Activated naive CD8-positive, alpha-beta T cell treated with anti-CD3 and anti-CD28 coated beads, Interleukin-2, amount 10 ng/mL, durations not matched to agents 7 days and 5 days (primary cell): ENCODE results near the gene TMEM184B. TPM values are rescaled to one million over a fixed set of nuclear protein-coding genes. Genes with fewer than 3 reads are reported as not detected.

Experiments
- ATAC-seq: fragments of 150-1000 bp; cut with Tn5 transposase; one replicate; pipeline ENCODE4 v1.10.0; 2021; ENCODE audit warnings: low read depth, moderate library complexity
- POLR2A ChIA-PET: fragments of 350-600 bp; sonication (Branson Sonifier 250); formaldehyde crosslinking; loops from one replicate; lab custom pipeline; 2021; ENCODE audit warnings: antibody characterized with exemption; lab: Charles Lee
- DNase-seq: peaks from one replicate; pipeline ENCODE4 v3.0.0; 2021
- H3K27ac Mint-ChIP-seq: one replicate; pipeline ENCODE4 v1.8.0; 2022; ENCODE audit warnings: mild to moderate bottlenecking, mixed read lengths
- H3K27me3 Mint-ChIP-seq: one replicate; pipeline ENCODE4 v1.8.0; 2022; ENCODE audit warnings: mild to moderate bottlenecking, moderate library complexity, mixed read lengths
- H3K36me3 Mint-ChIP-seq: one replicate; pipeline ENCODE4 v1.8.0; 2021; ENCODE audit warnings: mild to moderate bottlenecking, mixed read lengths
- H3K4me1 Mint-ChIP-seq: one replicate; pipeline ENCODE4 v1.8.0; 2021; ENCODE audit warnings: mixed read lengths
- H3K4me3 Mint-ChIP-seq: one replicate; pipeline ENCODE4 v1.8.0; 2022; ENCODE audit warnings: mild to moderate bottlenecking, moderate library complexity, mixed read lengths
- H3K9me3 Mint-ChIP-seq: one replicate; pipeline ENCODE4 v1.8.0; 2021; ENCODE audit warnings: mixed read lengths
- total RNA-seq, 2 experiments: library from RNA; stranded (reverse); gene quantifications; one replicate each; pipeline ENCODE4 v1.2.3, GENCODE V29; 2021

Gene TMEM184B
- total RNA-seq, 2 experiments from 2014 or later = 29.7 to 31.5 TPM

- Mint-ChIP-seq H3K36me3 (peaks cover 1% of the 10 kb centered on the region), H3K27me3 (no peaks in the 10 kb centered on the region), H3K27ac (peak overlapping the region; percentile 80), H3K4me3 (peak overlapping the region; percentile 90), H3K4me1 (peaks cover 40% of the 10 kb centered on the region), H3K9me3 (no peaks in the 10 kb centered on the region)
- DNase-seq (no peak), ATAC-seq (no peak)
- POLR2A ChIA-PET = interaction anchor here (1.2 kb wide), 1 partner anchor 111 kb away, joined by 5 read pairs; the partner anchor contains the start of gene MAFF
Observed at GRCh38 chr22:38313384-38313955, 40.7 kb upstream of the TMEM184B start.

GRCh38 chr22:38312261-38312800 lies 39.5 kb upstream of the TMEM184B start:
- Mint-ChIP-seq H3K4me1 (peaks cover 37% of the 10 kb centered on the region), H3K9me3 (no peaks in the 10 kb centered on the region)

GRCh38 chr22:38311323-38311620 lies 38.5 kb upstream of the TMEM184B start:
- H3K36me3 Mint-ChIP-seq = peaks cover 1% of the 10 kb centered on the region
- no peak overlapping the region for H3K4me3 Mint-ChIP-seq
- no peaks in the 10 kb centered on the region for H3K9me3 Mint-ChIP-seq
- no peak for DNase-seq
- ATAC-seq = no peak
- H3K27me3 Mint-ChIP-seq = no peaks in the 10 kb centered on the region
- peaks cover 39% of the 10 kb centered on the region for H3K4me1 Mint-ChIP-seq
- POLR2A ChIA-PET = interaction anchor here (0.7 kb wide), 1 partner anchor 86 kb away, joined by 3 read pairs; no protein-coding TSS in a partner anchor
- peak overlapping the region; percentile 54 for H3K27ac Mint-ChIP-seq

More at GRCh38 chr22:38312261-38312800, 39.5 kb upstream of the TMEM184B start:
- ATAC-seq = no peak
- Mint-ChIP-seq H3K4me3 (no peak overlapping the region), H3K27me3 (no peaks in the 10 kb centered on the region), H3K27ac (peak overlapping the region; percentile 54), H3K36me3 (peaks cover 1% of the 10 kb centered on the region)
- POLR2A ChIA-PET = interaction anchor here (0.6 to 0.7 kb wide), 2 partner anchors 250 to 1159 kb away, joined by 3 to 4 read pairs; no protein-coding TSS in a partner anchor
- no peak for DNase-seq

GRCh38 chr22:38310518-38311322 lies 37.9 kb upstream of the TMEM184B start:
- no peak for DNase-seq
- H3K36me3 Mint-ChIP-seq = peaks cover 1% of the 10 kb centered on the region
- no peak for ATAC-seq
- H3K4me1 Mint-ChIP-seq = peaks cover 40% of the 10 kb centered on the region
- H3K9me3 Mint-ChIP-seq = no peaks in the 10 kb centered on the region
- no peaks in the 10 kb centered on the region for H3K27me3 Mint-ChIP-seq
- POLR2A ChIA-PET = interaction anchor here (0.7 kb wide), 1 partner anchor 86 kb away, joined by 3 read pairs; no protein-coding TSS in a partner anchor
- peak overlapping the region; percentile 54 for H3K27ac Mint-ChIP-seq
- no peak overlapping the region for H3K4me3 Mint-ChIP-seq

- peaks cover 37% of the 10 kb centered on the region for H3K4me1 Mint-ChIP-seq
- H3K36me3 Mint-ChIP-seq = peaks cover 1% of the 10 kb centered on the region
- POLR2A ChIA-PET = no interaction called here
- H3K27ac Mint-ChIP-seq = no peak overlapping the region
- ATAC-seq (no peak), DNase-seq (no peak)
- no peaks in the 10 kb centered on the region for H3K27me3 Mint-ChIP-seq
- no peaks in the 10 kb centered on the region for H3K9me3 Mint-ChIP-seq
- H3K4me3 Mint-ChIP-seq = no peak overlapping the region
Observed at GRCh38 chr22:38309614-38310517, 37.1 kb upstream of the TMEM184B start.

GRCh38 chr22:38308791-38309498 lies 36.1 kb upstream of the TMEM184B start:
- Mint-ChIP-seq H3K4me3 (no peak overlapping the region), H3K36me3 (peaks cover 3% of the 10 kb centered on the region), H3K9me3 (no peaks in the 10 kb centered on the region), H3K4me1 (peaks cover 32% of the 10 kb centered on the region), H3K27ac (no peak overlapping the region), H3K27me3 (no peaks in the 10 kb centered on the region)
- DNase-seq (no peak), ATAC-seq (no peak)
- POLR2A ChIA-PET = no interaction called here

- POLR2A ChIA-PET = interaction anchor here (0.6 kb wide), 1 partner anchor 9 kb away, joined by 3 read pairs; no protein-coding TSS in a partner anchor
- Mint-ChIP-seq H3K36me3 (peaks cover 5% of the 10 kb centered on the region), H3K4me1 (peaks cover 15% of the 10 kb centered on the region), H3K27ac (peak overlapping the region; percentile 22), H3K9me3 (no peaks in the 10 kb centered on the region), H3K27me3 (no peaks in the 10 kb centered on the region), H3K4me3 (peak overlapping the region; percentile 33)
- ATAC-seq (peak; percentile 44), DNase-seq (no peak)
Observed at GRCh38 chr22:38305471-38306448, 33.0 kb upstream of the TMEM184B start.

- ATAC-seq (no peak), DNase-seq (no peak)
- Mint-ChIP-seq H3K27me3 (no peaks in the 10 kb centered on the region), H3K36me3 (peaks cover 5% of the 10 kb centered on the region), H3K9me3 (no peaks in the 10 kb centered on the region), H3K27ac (no peak overlapping the region), H3K4me1 (peaks cover 15% of the 10 kb centered on the region), H3K4me3 (no peak overlapping the region)
- POLR2A ChIA-PET = interaction anchor here (0.6 kb wide), 1 partner anchor 10 kb away, joined by 3 read pairs; no protein-coding TSS in a partner anchor
Observed at GRCh38 chr22:38304526-38304925, 31.7 kb upstream of the TMEM184B start.

- H3K36me3 Mint-ChIP-seq = peaks cover 5% of the 10 kb centered on the region
- DNase-seq = no peak
- ATAC-seq = no peak
- H3K27ac Mint-ChIP-seq = no peak overlapping the region
- H3K27me3 Mint-ChIP-seq = no peaks in the 10 kb centered on the region
- H3K4me1 Mint-ChIP-seq = peaks cover 15% of the 10 kb centered on the region
- H3K4me3 Mint-ChIP-seq = no peak overlapping the region
- POLR2A ChIA-PET = no interaction called here
- H3K9me3 Mint-ChIP-seq = no peaks in the 10 kb centered on the region
Observed at GRCh38 chr22:38303974-38304373, 31.2 kb upstream of the TMEM184B start.

GRCh38 chr22:38302906-38303305 lies 30.1 kb upstream of the TMEM184B start:
- peaks cover 5% of the 10 kb centered on the region for H3K36me3 Mint-ChIP-seq
- no peak for DNase-seq

GRCh38 chr22:38300946-38301345 lies 28.1 kb upstream of the TMEM184B start:
- Mint-ChIP-seq H3K27ac (no peak overlapping the region), H3K36me3 (peaks cover 7% of the 10 kb centered on the region), H3K4me1 (peaks cover 7% of the 10 kb centered on the region), H3K4me3 (no peak overlapping the region), H3K27me3 (no peaks in the 10 kb centered on the region), H3K9me3 (no peaks in the 10 kb centered on the region)
- POLR2A ChIA-PET = no interaction called here
- no peak for ATAC-seq
- DNase-seq = no peak

More at GRCh38 chr22:38302906-38303305, 30.1 kb upstream of the TMEM184B start:
- Mint-ChIP-seq H3K27me3 (no peaks in the 10 kb centered on the region), H3K9me3 (no peaks in the 10 kb centered on the region), H3K27ac (no peak overlapping the region), H3K4me3 (no peak overlapping the region), H3K4me1 (peaks cover 13% of the 10 kb centered on the region)
- no peak for ATAC-seq
- POLR2A ChIA-PET = no interaction called here
